ENCODE data around the gene CPN2.

Gene CPN2

DNA sequence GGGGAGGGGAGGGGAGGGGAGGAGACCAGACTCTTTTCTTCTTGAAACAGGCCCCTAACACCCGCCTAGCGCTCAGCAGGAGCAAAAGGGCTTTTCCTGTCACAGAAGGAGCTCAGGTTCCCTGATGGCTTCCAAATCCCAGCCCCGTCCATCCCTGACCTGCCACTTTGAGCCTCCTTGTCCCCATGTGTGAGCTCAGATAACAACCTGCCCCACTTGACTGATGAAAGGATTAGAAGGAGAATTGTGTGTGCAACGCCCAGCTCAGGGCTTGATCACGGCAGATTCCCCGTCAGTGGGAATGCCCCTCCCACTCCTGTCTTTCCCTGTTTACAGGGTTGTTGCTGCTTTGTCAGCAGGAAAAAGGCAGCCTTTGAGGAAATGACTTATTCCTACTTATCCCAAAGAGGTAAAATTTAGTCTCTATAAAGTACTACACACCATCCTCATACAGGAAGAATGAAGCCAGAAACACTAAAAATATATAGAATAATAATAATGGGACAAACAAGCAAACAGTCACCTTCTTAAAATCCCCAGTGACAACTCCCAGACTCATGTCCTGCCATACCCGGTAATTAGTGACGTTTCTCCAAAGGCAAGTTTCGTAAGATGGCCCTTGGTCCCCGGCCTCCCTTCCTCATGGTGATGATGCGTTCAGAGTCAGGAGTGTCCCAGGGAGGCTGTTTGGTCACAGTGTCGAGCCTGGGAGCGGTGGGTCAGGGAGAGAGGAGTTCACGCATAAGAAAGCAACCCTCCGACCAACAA lies 24.5 kb upstream of the CPN2 start:
- no peak for TF ChIP-seq CTCF (IDR thresholded peaks at IDR 0.05; ENCODE audit: low read depth, low read length, missing control alignments)
- no peak overlapping the region for H3K4me3 ChIP-seq (ENCODE audit: low read depth, low read length)
- no peak for DNase-seq (ENCODE audit: low read depth)

DNA sequence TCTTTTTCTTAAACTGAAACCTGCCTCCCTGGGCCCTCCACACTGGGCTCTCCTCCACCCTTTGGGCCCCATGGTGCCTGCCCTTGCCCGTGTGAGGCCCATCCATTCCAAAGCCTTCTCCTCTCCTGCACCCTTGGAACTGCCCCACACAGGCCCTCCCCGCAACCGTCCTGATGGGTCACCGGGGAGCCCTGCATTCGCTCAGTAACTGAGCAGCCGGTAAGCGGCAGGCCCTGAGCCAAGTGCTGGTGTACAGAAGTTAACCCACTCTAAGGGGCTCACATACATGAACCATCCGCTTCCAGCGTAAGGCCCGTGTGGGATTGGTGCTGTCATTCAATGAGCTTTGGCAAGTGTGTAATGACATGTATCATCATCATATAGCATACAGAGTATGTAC lies 23.8 kb upstream of the CPN2 start:
- TF ChIP-seq CTCF (IDR thresholded peaks at IDR 0.05; ENCODE audit: low read depth, low read length, missing control alignments) = no peak
- no peak for DNase-seq (ENCODE audit: low read depth)
- no peak overlapping the region for H3K4me3 ChIP-seq (ENCODE audit: low read depth, low read length)

GRCh38 chr3:194373899-194374298 lies 22.8 kb upstream of the CPN2 start:
- no peak for TF ChIP-seq CTCF (IDR thresholded peaks at IDR 0.05; ENCODE audit: low read depth, low read length, missing control alignments)
- DNase-seq (ENCODE audit: low read depth) = no peak

DNA sequence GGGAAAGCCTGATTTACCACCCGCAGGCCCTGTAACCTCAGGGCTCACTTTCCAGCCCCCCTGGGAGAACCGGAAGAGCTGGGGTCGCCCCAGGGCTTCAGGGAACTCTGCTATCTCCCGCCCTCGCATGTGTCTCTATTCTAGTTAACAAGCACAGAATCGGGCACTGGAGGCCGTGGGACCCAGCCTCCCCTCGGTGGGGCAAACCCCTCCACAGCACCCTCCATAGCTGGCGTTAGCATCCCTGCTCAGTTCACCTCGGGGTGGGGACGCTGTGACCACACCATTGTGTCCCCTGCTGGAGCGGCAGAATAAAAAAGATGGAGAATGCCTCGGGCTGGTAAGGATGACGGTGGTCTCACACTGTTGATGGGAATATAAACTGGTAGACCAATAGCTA lies 21.9 kb upstream of the CPN2 start:
- TF ChIP-seq CTCF (IDR thresholded peaks at IDR 0.05; ENCODE audit: low read depth, low read length, missing control alignments) = no peak
- DNase-seq (ENCODE audit: low read depth) = no peak
- no peak overlapping the region for H3K4me3 ChIP-seq (ENCODE audit: low read depth, low read length)

More at GRCh38 chr3:194373899-194374298, 22.8 kb upstream of the CPN2 start:
- H3K4me3 ChIP-seq (ENCODE audit: low read depth, low read length) = no peak overlapping the region

DNA sequence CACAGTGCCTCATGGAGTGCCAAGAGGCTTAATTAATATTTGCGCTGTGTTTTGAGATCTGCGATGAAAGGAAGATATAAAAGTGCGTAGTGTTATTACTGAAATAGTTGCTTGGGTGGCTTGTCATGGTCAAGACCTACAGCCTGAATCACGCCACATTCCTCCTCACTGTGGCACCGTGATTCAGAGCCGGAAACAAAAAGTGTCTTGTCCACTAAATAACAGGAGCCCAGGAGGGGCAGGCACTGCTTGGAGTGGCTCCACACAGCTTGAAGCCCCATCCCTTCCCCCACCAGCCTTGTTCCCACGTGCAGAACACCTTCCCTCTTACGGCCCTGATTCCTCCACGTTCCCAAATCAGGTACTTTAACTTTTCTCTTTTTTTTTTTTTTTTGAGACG lies 19.6 kb upstream of the CPN2 start:
- TF ChIP-seq CTCF (IDR thresholded peaks at IDR 0.05; ENCODE audit: low read depth, low read length, missing control alignments) = no peak
- DNase-seq (ENCODE audit: low read depth) = no peak

GRCh38 chr3:194369522-194370279 lies 18.6 kb upstream of the CPN2 start, which contains the start of gene LRRC15:
LRRC15 (minus strand) TSS chr3:194369743; CDS start chr3:194361043, 8,700 bp downstream.
- DNase-seq (ENCODE audit: low read depth) = no peak
- no peak within 1 kb of the TSS for H3K4me3 ChIP-seq (ENCODE audit: low read depth, low read length)
- TF ChIP-seq CTCF (IDR thresholded peaks at IDR 0.05; ENCODE audit: low read depth, low read length, missing control alignments) = no peak

More for the DNA sequence above, 19.6 kb upstream of the CPN2 start:
- no peak overlapping the region for H3K4me3 ChIP-seq (ENCODE audit: low read depth, low read length)

Measured in GM12864 (cell line).